H1 (cell line): ENCODE results near the gene TAOK2. TPM values are rescaled to one million over a fixed set of nuclear protein-coding genes. Genes with fewer than 3 reads are reported as not detected.

Experiments used
- CTBP2 ChIP-seq: IDR thresholded peaks from 2 replicates; pipeline ENCODE4 v1.7.0; 2011; ENCODE audit warnings: borderline replicate concordance, mild to moderate bottlenecking, moderate library complexity, mixed read lengths, low read length; ENCODE audit not compliant: insufficient read depth, insufficient read length
- GTF2F1 ChIP-seq: IDR thresholded peaks from 2 replicates; pipeline ENCODE4 v1.6.1; 2012; ENCODE audit warnings: low read depth, low read length, improper control_type of control experiment, borderline replicate concordance
- NRF1 ChIP-seq: IDR thresholded peaks from 2 replicates; pipeline ENCODE4 v1.6.1; 2011; ENCODE audit warnings: mild to moderate bottlenecking, low read depth, low read length, improper control_type of control experiment
- RAD21 ChIP-seq, 2 experiments: IDR thresholded peaks in 1 of 2; conservative IDR thresholded peaks in 1 of 2; 2 replicates each; pipeline ENCODE4 v1.6.1; 2011; ENCODE audit warnings: low read depth in 2 of 2, low read length in 2 of 2, improper control_type of control experiment in 1 of 2, inconsistent platforms in 1 of 2, mild to moderate bottlenecking in 1 of 2, moderate library complexity in 1 of 2
- RNF2 ChIP-seq: fragments of 200-900, 300-1000 bp; sonication (generic); IDR thresholded peaks from 2 replicates; pipeline ENCODE4 v1.7.1; 2016; ENCODE audit warnings: borderline replicate concordance, low read depth, mild to moderate bottlenecking, antibody characterized with exemption, low read length; ENCODE audit not compliant: poor library complexity, severe bottlenecking; ENCODE audit errors: missing control alignments
- polyA plus RNA-seq, 7 experiments: library from polyadenylated mRNA; depleted of rRNA in 3 of 7; stranded (reverse) in 5 of 7; unstranded in 2 of 7; fragments of >200 nt in 5 of 7; fragments of 200-250 nt in 2 of 7; gene quantifications; 1 replicate in 5 of 7; 2 replicates in 1 of 7; 4 replicates in 1 of 7; pipeline versions ENCODE4 v1.2.1 to v1.2.3, GENCODE V29; 2011 to 2013; ENCODE audit warnings: missing spikeins in 2 of 7, mixed read lengths in 2 of 7
- total RNA-seq: library from RNA; stranded (reverse); fragmentation: NEBNext Ultra II Directional; extraction: Animal tissue kit (Norgen Biotek cat#: 25700); gene quantifications from 2 replicates; pipeline ENCODE4 v1.2.1, GENCODE V29; 2021

The TAOK2 gene
- total and polyA plus RNA-seq, 2 of the 8 experiments (the other 6 are each of a cell fraction or from before 2014, with no cell fraction given): 13.5 to 32.6 TPM

- TF ChIP-seq CTBP2 (no peak), RAD21 (IDR thresholded peaks at IDR 0.05 in 1 of 2, conservative IDR thresholded peaks at IDR 0.05 in 1 of 2; ENCODE audit: low read depth in 2 of 2, low read length in 2 of 2) (no peak), RNF2 (no peak), NRF1 (no peak), GTF2F1 (no peak)
- TF ChIP-seq, all 59 proteins: peak for 0
Measured at GRCh38 chr16:29983420-29984136, 9.9 kb downstream of the TAOK2 start (continued).
